GM23338 (cell line): ENCODE results near the gene SLC2A4RG. TPM values are rescaled to one million over a fixed set of nuclear protein-coding genes. Genes with fewer than 3 reads are reported as not detected.

ENCODE experiments used
- ATAC-seq: fragments of 200-7000 bp; cut with Tn5 transposase; 3 replicates; pipeline ENCODE4 v1.9.1; 2020
- DNase-seq: peaks from one replicate; pipeline ENCODE4 v3.0.0-alpha.2; 2015; ENCODE audit warnings: low spot score
- H2AFZ ChIP-seq: fragments of 200-600 bp; sonication (generic); 2 replicates; pipeline ENCODE4 v1.8.0; 2016; ENCODE audit warnings: antibody characterized with exemption, mild to moderate bottlenecking, moderate library complexity
- H3F3A ChIP-seq: fragments of 200-600 bp; sonication (generic); replicated peaks from 2 replicates; pipeline ENCODE4 v1.8.0; 2017; ENCODE audit warnings: antibody characterized with exemption, mixed run types, low read depth
- H3K27ac ChIP-seq: fragments of 200-600 bp; sonication (generic); 2 replicates; pipeline ENCODE4 v1.6.1; 2016; ENCODE audit warnings: low read depth
- H3K27me3 ChIP-seq: fragments of 200-600 bp; sonication (generic); 2 replicates; pipeline ENCODE4 v1.8.0; 2016; ENCODE audit warnings: mild to moderate bottlenecking, mixed run types, moderate library complexity; ENCODE audit not compliant: insufficient read depth
- H3K36me3 ChIP-seq: fragments of 200-600 bp; sonication (generic); 2 replicates; pipeline ENCODE4 v1.8.0; 2016; ENCODE audit warnings: mild to moderate bottlenecking; ENCODE audit not compliant: insufficient read depth
- H3K4me1 ChIP-seq: fragments of 200-600 bp; sonication (generic); 2 replicates; pipeline ENCODE4 v1.8.0; 2016; ENCODE audit warnings: mild to moderate bottlenecking, moderate library complexity; ENCODE audit not compliant: insufficient read depth
- H3K4me2 ChIP-seq: fragments of 200-600 bp; sonication (generic); 2 replicates; pipeline ENCODE4 v1.7.1; 2017; ENCODE audit warnings: mixed run types
- H3K4me3 ChIP-seq: fragments of 200-600 bp; sonication (generic); 2 replicates; pipeline ENCODE4 v1.6.1; 2016; ENCODE audit warnings: mixed run types
- H3K79me2 ChIP-seq: fragments of 200-600 bp; sonication (generic); replicated peaks from 2 replicates; pipeline ENCODE4 v1.8.0; 2017; ENCODE audit warnings: mild to moderate bottlenecking; ENCODE audit not compliant: insufficient read depth
- H3K9me2 ChIP-seq: fragments of 200-600 bp; sonication (generic); 2 replicates; pipeline ENCODE4 v1.8.0; 2017; ENCODE audit not compliant: insufficient read depth
- H4K20me1 ChIP-seq: fragments of 200-600 bp; sonication (generic); replicated peaks from 2 replicates; pipeline ENCODE4 v1.8.0; 2017; ENCODE audit warnings: mild to moderate bottlenecking; ENCODE audit not compliant: insufficient read depth
- H3K27ac Mint-ChIP-seq: 2 replicates; pipeline ENCODE4 v1.8.0; 2020; ENCODE audit warnings: inconsistent platforms, mild to moderate bottlenecking, moderate library complexity, mixed read lengths
- H3K27me3 Mint-ChIP-seq: 3 replicates; pipeline ENCODE4 v1.8.0; 2022; ENCODE audit warnings: low read depth, mild to moderate bottlenecking, moderate library complexity, mixed read lengths, inconsistent platforms; ENCODE audit not compliant: insufficient read depth, poor library complexity
- H3K36me3 Mint-ChIP-seq: 3 replicates; pipeline ENCODE4 v1.8.0; 2021; ENCODE audit warnings: low read depth, mild to moderate bottlenecking, inconsistent platforms, moderate library complexity, mixed read lengths
- H3K4me1 Mint-ChIP-seq: 3 replicates; pipeline ENCODE4 v1.8.0; 2020; ENCODE audit warnings: mild to moderate bottlenecking, inconsistent platforms, mixed read lengths
- H3K4me3 Mint-ChIP-seq: 3 replicates; pipeline ENCODE4 v1.8.0; 2021; ENCODE audit warnings: moderate library complexity, mild to moderate bottlenecking, inconsistent platforms, mixed read lengths
- H3K9me3 Mint-ChIP-seq: 3 replicates; pipeline ENCODE4 v1.8.0; 2020; ENCODE audit warnings: moderate library complexity, mild to moderate bottlenecking, inconsistent platforms, mixed read lengths
- CREB1 ChIP-seq: fragments of 250-450 bp; sonication (Bioruptor Pico); IDR thresholded peaks from 2 replicates; pipeline ENCODE4 v1.5.0; 2020; ENCODE audit warnings: low read depth, mild to moderate bottlenecking, moderate library complexity
- EZH2 ChIP-seq: fragments of 200-600 bp; sonication (generic); IDR thresholded peaks from one replicate; pipeline ENCODE4 v1.8.0; 2017; ENCODE audit warnings: antibody characterized with exemption, mild to moderate bottlenecking, low read depth; ENCODE audit not compliant: unreplicated experiment
- EZH2phosphoT487 ChIP-seq: fragments of 200-600 bp; sonication (generic); IDR thresholded peaks from one replicate; pipeline ENCODE4 v1.8.1; 2018; ENCODE audit warnings: antibody characterized with exemption; ENCODE audit not compliant: unreplicated experiment
- JUNB ChIP-seq: IDR thresholded peaks from one replicate; pipeline ENCODE4 v1.6.1; 2016; ENCODE audit warnings: antibody characterized with exemption; ENCODE audit not compliant: unreplicated experiment
- POLR2AphosphoS5 ChIP-seq: IDR thresholded peaks from 2 replicates; pipeline ENCODE4 v1.6.1; 2016; ENCODE audit warnings: antibody characterized with exemption, low read depth
- REST ChIP-seq: IDR thresholded peaks from one replicate; pipeline ENCODE4 v1.6.1; 2018; ENCODE audit warnings: antibody characterized with exemption; ENCODE audit not compliant: unreplicated experiment
- STAT1 ChIP-seq: IDR thresholded peaks from one replicate; pipeline ENCODE4 v1.6.1; 2016; ENCODE audit warnings: antibody characterized with exemption; ENCODE audit not compliant: unreplicated experiment
- ZNF114 ChIP-seq: fragments of 250-450 bp; sonication (Bioruptor Pico); IDR thresholded peaks from 2 replicates; pipeline ENCODE4 v1.5.0; 2020; ENCODE audit warnings: mild to moderate bottlenecking, moderate library complexity
- ZNF331 ChIP-seq: fragments of 250-450 bp; sonication (Bioruptor Pico); IDR thresholded peaks from 2 replicates; pipeline ENCODE4 v1.5.0; 2020; ENCODE audit warnings: low read depth, mild to moderate bottlenecking, moderate library complexity
- polyA plus RNA-seq: library from polyadenylated mRNA; unstranded; fragments of >200 nt; fragmentation: Nextera tagmentation; extraction: Ambion mirVana; gene quantifications from 2 replicates; pipeline ENCODE4 v1.2.1, GENCODE V29; 2016
- total RNA-seq: library from RNA; depleted of rRNA; stranded (reverse); fragments of >200 nt; shearing (Covaris generic); gene quantifications from 2 replicates; pipeline ENCODE4 v1.2.3, GENCODE V29; 2014
- TF ChIP-seq, protein P1 (sequence below), 2 experiments: fragments of 200-600 bp in 1 of 2; sonication (generic) in 1 of 2; conservative IDR thresholded peaks; 2 replicates each; pipeline versions ENCODE4 v1.5.1 to v1.6.1; 2016 to 2017; ENCODE audit warnings: antibody characterized with exemption in 2 of 2, low read depth in 2 of 2, mild to moderate bottlenecking in 2 of 2, moderate library complexity in 1 of 2

Gene SLC2A4RG
- total and polyA plus RNA-seq, 2 experiments from 2014 or later, result 22.8 to 42.0 TPM

DNA sequence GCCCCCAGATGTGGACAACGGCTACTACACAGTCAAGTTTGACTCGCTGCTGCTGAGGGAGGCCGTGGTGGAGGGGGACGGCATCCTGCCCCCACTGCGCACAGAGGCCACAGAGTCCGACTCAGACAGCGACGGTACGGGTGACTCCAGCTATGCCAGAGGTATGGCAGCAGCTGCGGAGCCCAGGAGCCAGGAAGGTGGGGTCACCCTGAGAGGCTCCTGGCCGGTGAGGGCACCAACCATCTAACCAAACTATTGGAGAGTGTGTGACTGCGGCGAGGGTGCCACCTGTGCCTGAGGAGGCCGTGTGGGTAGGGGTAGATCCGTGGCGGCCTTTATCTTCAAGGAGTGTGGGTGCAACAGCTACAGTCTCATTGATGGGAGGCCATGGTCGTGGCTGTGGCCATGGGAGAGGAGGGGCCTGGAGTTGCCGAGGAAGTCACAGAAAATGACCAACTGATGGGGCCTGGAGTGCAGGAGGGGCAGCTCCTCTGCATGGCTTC, 5.9 kb upstream of the SLC2A4RG start (continued):
- TF ChIP-seq REST (no peak), CREB1 (CRISPR knock-in tag) (no peak), EZH2phosphoT487 (no peak), JUNB (no peak), ZNF114 (CRISPR knock-in tag) (no peak)
- TF ChIP-seq, protein P1, sequence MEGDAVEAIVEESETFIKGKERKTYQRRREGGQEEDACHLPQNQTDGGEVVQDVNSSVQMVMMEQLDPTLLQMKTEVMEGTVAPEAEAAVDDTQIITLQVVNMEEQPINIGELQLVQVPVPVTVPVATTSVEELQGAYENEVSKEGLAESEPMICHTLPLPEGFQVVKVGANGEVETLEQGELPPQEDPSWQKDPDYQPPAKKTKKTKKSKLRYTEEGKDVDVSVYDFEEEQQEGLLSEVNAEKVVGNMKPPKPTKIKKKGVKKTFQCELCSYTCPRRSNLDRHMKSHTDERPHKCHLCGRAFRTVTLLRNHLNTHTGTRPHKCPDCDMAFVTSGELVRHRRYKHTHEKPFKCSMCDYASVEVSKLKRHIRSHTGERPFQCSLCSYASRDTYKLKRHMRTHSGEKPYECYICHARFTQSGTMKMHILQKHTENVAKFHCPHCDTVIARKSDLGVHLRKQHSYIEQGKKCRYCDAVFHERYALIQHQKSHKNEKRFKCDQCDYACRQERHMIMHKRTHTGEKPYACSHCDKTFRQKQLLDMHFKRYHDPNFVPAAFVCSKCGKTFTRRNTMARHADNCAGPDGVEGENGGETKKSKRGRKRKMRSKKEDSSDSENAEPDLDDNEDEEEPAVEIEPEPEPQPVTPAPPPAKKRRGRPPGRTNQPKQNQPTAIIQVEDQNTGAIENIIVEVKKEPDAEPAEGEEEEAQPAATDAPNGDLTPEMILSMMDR (conservative IDR thresholded peaks at IDR 0.05; ENCODE audit: low read depth in 2 of 2), result no peak

GRCh38 chr20:63734111-63734945, 5.2 kb upstream of the SLC2A4RG start:
- no peaks in the 10 kb centered on the region for H3K79me2 ChIP-seq
- H3K27ac Mint-ChIP-seq, result no peak overlapping the region
- 0 out of 2 replicates have a peak, but pooled peaks cover 5% of the 10 kb centered on the region for H3K9me2 ChIP-seq
- no peaks in the 10 kb centered on the region; the same call in 2 of the 3 replicates for H3K9me3 Mint-ChIP-seq
- no peak for ATAC-seq
- H3K27ac ChIP-seq, result no peak overlapping the region
- no peaks in the 10 kb centered on the region; the same call in 1 of the 2 replicates for H3K4me1 ChIP-seq
- H3K4me2 ChIP-seq, result no peak overlapping the region
- peaks cover 14% of the 10 kb centered on the region for H3K27me3 Mint-ChIP-seq
- no peaks in the 10 kb centered on the region for H3K36me3 ChIP-seq
- H2AFZ ChIP-seq, result no peak overlapping the region
- peaks cover 14% of the 10 kb centered on the region for H3K36me3 Mint-ChIP-seq
- peaks cover 6% of the 10 kb centered on the region for H3K27me3 ChIP-seq
- no peaks in the 10 kb centered on the region for H3K4me1 Mint-ChIP-seq
- H3F3A ChIP-seq, result peaks cover 12% of the 10 kb centered on the region
- no peaks in the 10 kb centered on the region for H4K20me1 ChIP-seq
- no peak for DNase-seq
- no peak overlapping the region; the same call in 2 of the 3 replicates for H3K4me3 Mint-ChIP-seq
- H3K4me3 ChIP-seq, result no peak overlapping the region
- TF ChIP-seq REST (no peak), ZNF114 (CRISPR knock-in tag) (no peak), POLR2AphosphoS5 (no peak), ZNF331 (CRISPR knock-in tag) (no peak), EZH2phosphoT487 (no peak), EZH2 (no peak), STAT1 (no peak)
